ENCODE data around the gene CAMSAP2.
"Not testable (repeated sequence)": the region's sequence is repeated elsewhere in the genome, so short reads cannot be mapped to it uniquely, and the experiment has no call there.

Gene CAMSAP2

DNA sequence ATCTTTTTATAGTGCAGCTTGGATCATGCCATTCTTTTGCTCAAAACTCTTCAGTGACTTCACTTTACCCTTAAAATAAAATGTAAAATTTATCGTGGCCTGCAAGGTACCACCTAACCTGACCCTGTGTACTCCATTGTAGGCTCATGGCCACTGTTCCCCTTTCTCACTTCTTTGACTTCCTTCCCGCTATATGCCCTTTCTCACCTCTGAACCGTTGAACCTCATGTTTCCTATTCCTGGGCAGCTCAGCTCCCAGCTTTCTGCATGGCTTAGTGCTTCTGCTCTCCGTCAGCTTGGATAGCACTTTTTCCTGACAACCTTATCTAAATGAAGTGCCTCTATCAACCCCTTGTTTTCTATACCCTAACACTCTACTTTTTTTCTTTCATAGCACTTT lies 73.0 kb downstream of the CAMSAP2 start:
- no peak for DNase-seq (ENCODE audit: low read depth)
- no peak overlapping the region for H3K4me3 ChIP-seq (ENCODE audit: low read depth, low read length)
- TF ChIP-seq, protein P1, sequence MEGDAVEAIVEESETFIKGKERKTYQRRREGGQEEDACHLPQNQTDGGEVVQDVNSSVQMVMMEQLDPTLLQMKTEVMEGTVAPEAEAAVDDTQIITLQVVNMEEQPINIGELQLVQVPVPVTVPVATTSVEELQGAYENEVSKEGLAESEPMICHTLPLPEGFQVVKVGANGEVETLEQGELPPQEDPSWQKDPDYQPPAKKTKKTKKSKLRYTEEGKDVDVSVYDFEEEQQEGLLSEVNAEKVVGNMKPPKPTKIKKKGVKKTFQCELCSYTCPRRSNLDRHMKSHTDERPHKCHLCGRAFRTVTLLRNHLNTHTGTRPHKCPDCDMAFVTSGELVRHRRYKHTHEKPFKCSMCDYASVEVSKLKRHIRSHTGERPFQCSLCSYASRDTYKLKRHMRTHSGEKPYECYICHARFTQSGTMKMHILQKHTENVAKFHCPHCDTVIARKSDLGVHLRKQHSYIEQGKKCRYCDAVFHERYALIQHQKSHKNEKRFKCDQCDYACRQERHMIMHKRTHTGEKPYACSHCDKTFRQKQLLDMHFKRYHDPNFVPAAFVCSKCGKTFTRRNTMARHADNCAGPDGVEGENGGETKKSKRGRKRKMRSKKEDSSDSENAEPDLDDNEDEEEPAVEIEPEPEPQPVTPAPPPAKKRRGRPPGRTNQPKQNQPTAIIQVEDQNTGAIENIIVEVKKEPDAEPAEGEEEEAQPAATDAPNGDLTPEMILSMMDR (IDR thresholded peaks at IDR 0.05; ENCODE audit: control insufficient read depth, extremely low read depth, insufficient read depth), result no peak

DNA sequence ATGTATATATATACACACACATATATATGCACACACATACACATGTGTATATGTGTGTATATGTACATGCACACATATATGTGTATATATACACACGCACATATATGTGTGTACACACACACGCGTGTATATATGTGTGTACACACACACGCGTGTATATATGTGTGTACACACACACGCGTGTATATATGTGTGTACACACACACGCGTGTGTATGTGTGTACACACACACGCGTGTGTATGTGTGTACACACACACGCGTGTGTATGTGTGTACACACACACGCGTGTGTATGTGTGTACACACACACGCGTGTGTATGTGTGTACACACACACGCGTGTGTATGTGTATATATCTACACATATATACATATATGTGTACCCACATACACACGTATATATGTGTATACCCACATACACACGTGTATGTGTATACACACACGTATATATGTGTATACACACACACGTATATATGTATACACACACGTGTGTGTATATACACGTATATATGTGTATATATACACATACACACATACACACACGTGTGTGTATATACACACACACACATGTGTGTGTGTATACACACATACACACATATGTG lies 78.0 kb downstream of the CAMSAP2 start:
- not testable (repeated sequence) for DNase-seq (ENCODE audit: low read depth); H3K4me3 ChIP-seq (ENCODE audit: low read depth, low read length)

DNA sequence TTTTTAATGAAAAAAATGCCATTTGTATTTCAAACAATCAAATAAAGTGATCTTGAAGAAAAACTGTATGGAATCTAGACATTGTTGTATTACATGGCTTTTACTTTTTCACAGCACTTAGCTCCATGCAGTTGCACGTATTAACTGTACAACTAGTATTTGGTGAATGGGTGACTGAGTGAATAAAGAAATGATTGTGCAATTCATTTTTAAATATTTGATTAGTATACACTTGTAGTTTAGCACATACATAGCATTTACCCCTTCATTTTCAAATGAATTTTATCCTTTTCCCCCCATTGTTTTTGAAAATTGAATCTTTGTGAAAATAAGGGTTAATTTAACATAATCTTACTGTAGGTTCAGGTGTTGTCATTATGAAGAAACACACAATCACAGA lies 79.6 kb downstream of the CAMSAP2 start:
- H3K4me3 ChIP-seq (ENCODE audit: low read depth, low read length), result no peak overlapping the region
- no peak for DNase-seq (ENCODE audit: low read depth)
- TF ChIP-seq, protein P1 (IDR thresholded peaks at IDR 0.05; ENCODE audit: control insufficient read depth, extremely low read depth, insufficient read depth), result no peak

DNA sequence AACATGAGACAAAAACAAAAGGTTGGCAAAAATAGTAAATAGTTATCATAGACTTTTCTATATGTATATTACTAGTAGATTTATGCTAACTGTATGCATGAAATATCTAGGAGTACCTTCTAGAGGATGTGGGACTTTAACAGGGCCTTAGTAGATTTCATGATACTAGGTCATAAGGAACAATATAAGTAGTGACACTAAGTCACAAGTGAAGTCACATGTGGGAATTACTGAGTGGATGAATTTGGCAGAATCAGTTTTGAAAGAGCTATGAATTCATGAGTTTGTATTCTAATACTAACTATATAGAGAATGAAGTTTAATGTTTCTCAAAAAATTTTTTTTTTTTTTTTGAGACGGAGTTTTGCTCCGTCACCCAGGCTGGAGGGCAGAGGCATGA lies 81.0 kb downstream of the CAMSAP2 start:
- no peak overlapping the region for H3K4me3 ChIP-seq (ENCODE audit: low read depth, low read length)
- no peak for DNase-seq (ENCODE audit: low read depth)
- TF ChIP-seq, protein P1 (IDR thresholded peaks at IDR 0.05; ENCODE audit: control insufficient read depth, extremely low read depth, insufficient read depth), result no peak

DNA sequence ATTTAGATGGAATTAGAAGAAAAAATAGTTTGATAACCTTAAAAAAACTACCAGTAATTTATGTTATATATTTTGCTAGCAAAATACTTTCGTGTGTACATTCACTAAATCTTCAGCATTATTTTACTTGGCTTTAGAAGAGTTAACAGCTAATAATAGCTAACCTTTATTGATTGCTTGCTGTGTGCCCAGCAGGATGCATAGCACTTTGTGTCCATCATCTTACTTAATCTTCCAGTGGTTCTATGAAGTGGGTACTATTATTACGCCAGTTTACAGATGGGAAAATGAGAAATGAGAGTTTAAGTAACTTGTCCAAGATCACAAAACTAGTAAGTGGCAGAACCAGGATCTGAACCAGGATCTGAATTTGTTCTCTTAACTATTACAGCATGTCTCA lies 92.4 kb downstream of the CAMSAP2 start:
- TF ChIP-seq, protein P1 (IDR thresholded peaks at IDR 0.05; ENCODE audit: control insufficient read depth, extremely low read depth, insufficient read depth), result no peak
- no peak for DNase-seq (ENCODE audit: low read depth)
- H3K4me3 ChIP-seq (ENCODE audit: low read depth, low read length), result no peak overlapping the region

DNA sequence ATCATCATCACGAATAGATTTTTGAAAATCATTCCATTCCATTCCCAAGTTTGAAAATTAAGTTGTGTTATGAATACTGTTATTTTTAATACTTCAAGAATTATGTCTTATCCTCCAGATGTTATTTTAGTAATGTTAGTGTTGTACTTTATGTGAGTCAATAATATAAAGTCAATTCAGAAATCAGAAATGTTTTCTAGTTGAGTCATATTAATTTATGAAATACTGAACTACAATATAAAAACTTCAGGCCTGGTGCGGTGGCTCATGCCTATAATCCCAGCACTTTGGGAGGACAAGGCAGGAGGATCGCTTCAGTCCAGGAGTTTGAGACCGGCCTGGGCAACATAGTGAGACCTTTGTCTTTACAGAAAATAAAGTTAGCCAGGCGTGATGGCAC lies 95.7 kb downstream of the CAMSAP2 start:
- DNase-seq (ENCODE audit: low read depth), result no peak
- TF ChIP-seq, protein P1 (IDR thresholded peaks at IDR 0.05; ENCODE audit: control insufficient read depth, extremely low read depth, insufficient read depth), result no peak
- no peak overlapping the region for H3K4me3 ChIP-seq (ENCODE audit: low read depth, low read length)

DNA sequence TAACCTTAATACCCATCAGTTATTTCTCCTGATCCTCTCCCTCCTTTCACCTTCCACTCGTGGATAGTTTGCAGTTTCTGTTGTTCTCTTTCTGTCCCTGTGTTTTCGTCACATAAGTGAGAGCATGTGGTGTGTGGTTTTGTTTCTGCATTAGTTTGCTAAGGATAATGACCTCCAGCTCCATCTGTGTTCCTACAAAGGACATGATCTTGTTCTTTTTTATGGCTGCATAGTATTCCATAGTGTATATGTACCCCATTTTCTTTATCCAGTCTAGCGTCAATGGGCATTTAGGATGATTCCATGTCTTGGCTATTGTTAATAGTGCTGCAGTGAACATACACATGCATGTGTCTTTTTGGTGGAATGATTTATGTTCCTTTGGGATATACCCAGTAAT lies 97.5 kb downstream of the CAMSAP2 start:
- no peak for DNase-seq (ENCODE audit: low read depth)
- TF ChIP-seq, protein P1 (IDR thresholded peaks at IDR 0.05; ENCODE audit: control insufficient read depth, extremely low read depth, insufficient read depth), result no peak
- H3K4me3 ChIP-seq (ENCODE audit: low read depth, low read length), result no peak overlapping the region

All from LNCaP clone FGC (cell line).